GM21619 (cell line): ENCODE data around the gene C2CD2L.
"Not testable (repeated sequence)": the region's sequence is repeated elsewhere in the genome, so short reads cannot be mapped to it uniquely, and the experiment has no call there.

Experiments used
- ATAC-seq: cut with Tn5 transposase; IDR thresholded peaks from one replicate; pipeline ENCODE4 v1.9.1; 2021; ENCODE audit not compliant: unreplicated experiment

C2CD2L gene

GRCh38 chr11:119149018-119149785 is 42.1 kb downstream of the C2CD2L start, which contains the start of gene ABCG4:
TSS of gene ABCG4 (plus strand) at chr11:119149052. CDS start at chr11:119149966, 914 bp downstream.
- no peak for ATAC-seq

GRCh38 chr11:119149786-119150275 is 42.7 kb downstream of the C2CD2L start:
- no peak for ATAC-seq

- no peak for ATAC-seq
Measured at GRCh38 chr11:119152043-119152442, 44.9 kb downstream of the C2CD2L start.

- ATAC-seq: no peak
Measured at GRCh38 chr11:119152604-119153003, 45.5 kb downstream of the C2CD2L start.

GRCh38 chr11:119153049-119153818 is 46.1 kb downstream of the C2CD2L start:
- ATAC-seq: no peak

- ATAC-seq: no peak
Measured at GRCh38 chr11:119154178-119154577, 47.0 kb downstream of the C2CD2L start.

- ATAC-seq: no peak
Measured at GRCh38 chr11:119155733-119156492, 48.8 kb downstream of the C2CD2L start.

GRCh38 chr11:119156496-119156895 is 49.4 kb downstream of the C2CD2L start:
- no peak for ATAC-seq

GRCh38 chr11:119157063-119157462 is 49.9 kb downstream of the C2CD2L start:
- ATAC-seq: no peak

GRCh38 chr11:119158467-119158866 is 51.3 kb downstream of the C2CD2L start:
- ATAC-seq: no peak

- no peak for ATAC-seq
Measured at GRCh38 chr11:119160151-119160550, 53.0 kb downstream of the C2CD2L start.

GRCh38 chr11:119161871-119162270 is 54.7 kb downstream of the C2CD2L start:
- no peak for ATAC-seq

- ATAC-seq: no peak
Measured at GRCh38 chr11:119166368-119167076, 59.4 kb downstream of the C2CD2L start.

- ATAC-seq: not testable (repeated sequence)
Measured at GRCh38 chr11:119167077-119167458, 59.9 kb downstream of the C2CD2L start.

- no peak for ATAC-seq
Measured at GRCh38 chr11:119167933-119168332, 60.8 kb downstream of the C2CD2L start.
